NCI-H748 (cell line): ENCODE measurements around the gene SKA2.
"Not testable (repeated sequence)": the region's sequence is repeated elsewhere in the genome, so short reads cannot be mapped to it uniquely, and the experiment has no call there.

Source experiments
- DNase-seq: peaks from one replicate; lab custom pipeline; 2025; ENCODE audit not compliant: unreplicated experiment; lab: John Stamatoyannopoulos, UW

Gene SKA2, protein sequence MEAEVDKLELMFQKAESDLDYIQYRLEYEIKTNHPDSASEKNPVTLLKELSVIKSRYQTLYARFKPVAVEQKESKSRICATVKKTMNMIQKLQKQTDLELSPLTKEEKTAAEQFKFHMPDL

DNA sequence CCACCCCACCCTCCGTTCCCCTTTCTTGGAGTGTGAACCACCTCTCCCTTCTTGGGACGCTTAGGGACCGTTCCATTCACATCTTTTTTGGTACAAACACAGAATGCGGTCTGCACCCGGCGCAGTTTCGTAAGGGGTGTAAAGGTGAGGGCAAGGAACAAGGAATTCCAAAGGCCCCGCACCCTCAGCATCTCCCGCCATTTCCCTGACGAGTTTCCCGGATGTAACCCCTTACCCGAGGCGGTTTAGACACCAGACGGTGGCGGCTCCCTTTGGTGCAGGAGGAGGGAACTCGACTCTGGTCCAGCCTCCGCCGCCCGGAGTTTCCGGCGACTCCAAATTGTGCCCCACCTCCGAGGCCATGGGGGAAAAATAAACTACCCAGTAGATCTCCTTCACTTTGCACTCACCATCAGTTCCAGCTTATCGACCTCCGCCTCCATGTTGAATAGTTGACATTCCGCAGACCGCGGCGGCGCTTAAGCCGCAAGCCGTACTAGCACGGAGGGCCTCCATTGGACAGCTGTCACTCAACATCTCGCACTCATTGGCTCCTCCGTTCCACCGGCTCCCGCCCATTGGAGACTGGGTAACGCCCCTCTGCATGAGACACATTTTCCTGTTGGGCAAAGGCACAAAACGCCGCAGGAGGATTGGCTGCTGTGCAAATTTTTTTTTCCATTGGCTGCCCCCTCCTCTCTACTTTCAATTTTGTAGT, at the start of gene SKA2:
SKA2 (minus strand) TSS at position 466 of the 718 bp plus-strand sequence; CDS start at position 443, 23 bp downstream.
- peak; percentile 100 for DNase-seq

DNA sequence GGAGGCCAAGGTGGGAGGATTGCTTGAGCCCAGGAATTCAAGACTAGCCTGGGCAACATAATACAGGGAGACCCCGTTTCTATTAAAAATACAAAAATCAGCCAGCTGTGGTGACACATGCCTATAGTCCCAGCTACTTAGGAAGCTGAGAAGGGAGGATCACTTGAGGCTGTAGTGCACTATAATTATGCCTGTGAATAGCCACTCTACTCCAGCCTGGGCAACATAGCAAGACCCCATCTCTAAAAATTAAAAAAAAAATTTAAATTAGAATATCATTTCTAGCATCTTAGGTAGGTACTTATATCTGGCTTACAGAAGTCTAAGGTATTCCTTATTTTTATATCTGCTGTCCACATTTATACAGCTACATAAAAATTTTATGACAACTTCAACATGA, 47.3 kb upstream of the SKA2 start:
- no peak for DNase-seq

DNA sequence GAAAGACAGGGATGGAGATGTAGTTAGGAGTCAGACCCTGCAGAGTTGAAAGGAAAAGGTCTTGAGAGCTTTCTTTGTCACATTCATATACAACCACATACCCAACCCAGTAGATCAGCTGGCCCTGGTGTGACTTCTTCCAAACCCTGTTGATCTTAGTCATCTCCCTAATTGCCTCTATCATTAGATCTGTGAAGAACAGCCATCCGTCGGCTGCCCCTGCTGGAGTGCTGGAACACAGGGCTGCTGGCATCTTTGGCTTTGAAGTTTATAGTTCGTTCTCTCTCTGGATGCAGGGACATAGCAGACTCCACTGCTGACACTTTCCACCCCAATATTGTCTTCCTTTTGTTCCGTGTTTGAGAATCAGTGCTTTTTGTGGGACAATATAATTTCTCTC, 44.4 kb upstream of the SKA2 start:
- no peak for DNase-seq

DNA sequence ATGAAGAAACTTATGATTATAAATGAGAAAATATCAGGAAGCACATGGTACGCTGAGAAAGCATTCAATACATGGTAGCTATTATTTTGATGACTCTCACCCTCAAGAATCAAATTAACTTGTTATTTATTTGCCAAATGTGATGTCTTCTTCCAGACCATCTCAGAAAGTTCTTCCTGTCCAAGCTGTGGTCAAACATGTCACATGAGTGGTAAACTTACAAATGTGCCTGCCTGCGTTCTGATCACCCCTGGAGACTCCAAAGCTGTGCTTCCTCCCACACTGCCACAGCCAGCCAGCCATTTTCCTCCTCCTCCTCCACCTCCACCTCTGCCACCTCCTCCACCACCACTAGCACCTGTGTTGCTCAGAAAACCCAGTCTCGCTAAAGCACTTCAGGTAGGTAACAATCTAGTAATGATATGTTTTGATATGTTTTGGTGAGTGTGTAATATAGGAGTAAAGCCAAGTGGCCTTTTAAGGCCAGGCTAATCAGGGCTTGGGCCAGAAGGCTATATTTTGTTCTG, 38.4 kb upstream of the SKA2 start:
- DNase-seq: no peak

DNA sequence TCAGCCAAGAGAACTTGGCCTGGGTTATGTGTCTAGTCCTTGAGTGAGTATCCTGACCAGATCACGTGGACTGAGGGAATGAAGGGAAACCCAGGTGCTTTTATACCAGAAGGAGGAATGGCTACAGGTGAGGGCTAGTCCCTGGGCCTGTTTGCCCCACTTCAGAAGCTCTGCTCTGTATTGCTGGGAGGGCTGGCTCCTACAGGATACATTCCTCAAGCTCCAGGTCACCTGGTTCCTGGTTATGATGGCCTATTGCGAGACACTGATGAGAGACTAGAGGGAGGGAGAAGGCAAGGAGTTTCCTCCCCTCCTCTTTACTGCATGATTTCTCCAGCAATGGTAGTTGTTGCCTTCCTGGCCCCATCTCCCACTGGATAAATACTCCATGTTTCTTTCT, 35.8 kb upstream of the SKA2 start:
- DNase-seq: no peak

DNA sequence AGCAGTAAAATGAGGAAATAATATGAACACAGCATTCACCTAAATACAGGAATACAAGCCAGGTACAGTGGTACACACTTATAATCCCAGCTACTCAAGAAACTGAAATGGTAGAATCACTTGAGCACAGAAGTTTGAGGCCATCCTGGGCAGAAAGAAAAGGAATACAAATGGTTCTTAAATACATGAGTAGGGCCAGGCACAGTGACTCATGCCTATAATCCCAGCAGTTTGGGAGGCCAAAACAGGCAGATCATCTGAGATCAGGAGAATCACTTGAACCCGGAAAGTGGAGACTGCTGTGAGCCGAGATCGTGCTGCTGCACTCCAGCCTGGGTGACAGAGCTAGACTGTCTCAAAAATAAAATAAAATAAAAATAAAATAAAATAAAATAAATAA, 31.9 kb upstream of the SKA2 start:
- no peak for DNase-seq

DNA sequence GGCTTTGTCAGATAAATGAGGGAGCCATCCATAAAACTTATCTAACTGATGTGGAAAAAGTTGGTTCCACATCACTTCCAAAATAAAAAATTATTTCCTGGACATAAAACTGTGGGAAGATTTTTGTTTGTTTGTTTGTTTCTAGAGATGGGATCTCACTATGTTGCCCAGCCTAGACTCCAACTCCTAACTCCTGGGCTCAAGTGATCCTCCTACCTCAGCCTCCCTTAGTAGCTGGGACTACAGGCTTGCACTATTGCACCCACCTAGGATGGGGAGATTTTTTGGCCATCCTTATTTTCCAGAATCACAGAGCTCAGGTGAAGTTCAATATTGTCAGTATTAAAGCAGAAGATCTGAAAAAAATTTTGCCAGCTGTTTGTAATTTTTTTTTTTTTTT, 31.0 kb upstream of the SKA2 start:
- DNase-seq: no peak

DNA sequence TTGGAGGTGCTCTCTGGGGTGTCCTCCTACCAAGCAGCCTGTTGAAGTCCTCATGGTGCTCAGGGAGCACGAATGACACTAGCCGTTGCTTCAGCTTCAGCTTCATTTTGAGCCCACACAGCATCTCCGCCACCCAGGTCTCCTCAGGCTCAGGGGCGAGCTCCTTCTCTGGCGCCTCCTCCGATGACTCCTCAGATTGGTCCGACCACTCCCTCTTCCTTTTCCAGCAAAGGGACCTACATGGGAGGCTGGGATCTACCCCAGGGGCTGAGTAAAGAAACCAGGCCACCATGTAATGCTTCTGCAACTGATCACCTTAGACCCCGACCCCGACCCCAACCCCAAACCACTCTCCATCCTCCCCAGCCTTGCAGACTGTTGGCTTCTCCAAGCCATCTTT, 26.5 kb upstream of the SKA2 start:
- DNase-seq: no peak

DNA sequence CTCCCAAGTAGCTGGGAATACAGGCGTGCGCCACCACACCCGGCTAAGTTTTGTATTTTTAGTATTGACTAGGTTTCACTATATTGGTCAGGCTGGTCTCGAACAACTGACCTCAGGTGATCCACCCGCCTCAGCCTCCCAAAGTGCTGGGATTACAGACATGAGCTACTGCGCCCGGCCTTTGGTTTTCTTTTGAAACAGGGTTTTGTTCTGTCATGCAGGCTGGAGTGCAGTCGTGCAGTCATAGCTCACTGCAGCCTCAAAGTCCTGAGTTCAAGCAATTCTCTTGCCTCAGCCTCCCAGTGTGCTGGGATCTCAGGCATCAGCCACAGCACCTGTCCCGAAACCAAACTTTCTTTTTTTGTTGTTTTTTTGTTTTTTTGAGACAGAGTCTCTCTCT, 25.6 kb upstream of the SKA2 start:
- no peak for DNase-seq

DNA sequence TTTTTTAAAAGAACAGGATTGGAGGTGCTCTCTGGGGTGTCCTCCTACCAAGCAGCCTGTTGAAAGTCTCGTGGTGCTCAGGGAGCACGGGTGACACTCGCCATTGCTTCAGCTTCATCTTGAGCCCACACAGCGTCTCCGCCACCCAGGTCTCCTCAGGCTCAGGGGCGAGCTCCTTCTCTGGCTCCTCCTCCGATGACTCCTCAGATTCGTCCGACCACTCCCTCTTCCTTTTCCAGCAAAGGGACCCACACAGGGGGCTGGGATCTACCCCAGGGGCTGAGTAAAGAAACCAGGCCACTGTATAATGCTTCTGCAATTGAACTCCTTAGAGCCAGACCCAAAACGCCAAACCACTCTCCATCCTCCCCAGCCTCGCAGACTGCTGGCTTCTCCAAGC, 24.6 kb upstream of the SKA2 start:
- not testable (repeated sequence) for DNase-seq

DNA sequence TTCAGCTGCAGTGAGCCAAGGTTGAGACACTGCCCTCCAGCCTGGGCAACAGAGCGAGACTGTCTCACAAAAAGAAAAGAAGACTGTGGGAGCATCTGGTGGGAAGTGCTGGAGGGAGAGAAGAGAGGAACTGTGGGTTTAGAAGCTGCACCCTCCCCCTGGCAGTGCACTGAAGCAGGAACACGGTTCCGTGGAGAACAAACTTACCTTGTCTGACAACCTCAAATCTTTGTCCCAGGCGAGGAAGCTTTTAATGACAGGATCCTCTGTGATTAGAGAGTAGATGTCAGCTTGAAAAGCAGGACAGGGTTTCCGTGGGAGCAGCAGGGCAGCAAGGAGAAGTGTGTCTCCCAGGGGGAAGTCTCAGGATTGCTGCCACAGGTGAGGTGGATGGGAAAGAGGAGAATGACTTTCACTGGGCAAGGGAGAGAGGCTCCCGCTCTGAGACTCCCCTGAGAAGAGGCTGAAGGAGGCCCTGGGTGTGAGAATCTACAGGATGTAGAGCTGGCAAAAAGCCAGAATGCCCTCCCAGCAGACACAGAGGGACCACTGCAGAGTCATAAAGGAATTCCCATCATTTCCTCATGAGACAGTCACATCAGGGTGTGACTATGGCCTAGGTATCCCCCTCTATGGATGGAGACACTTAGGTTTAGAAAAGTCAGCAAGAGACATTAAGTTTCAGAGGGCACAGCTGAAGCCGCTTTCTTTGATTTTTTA, 23.4 kb upstream of the SKA2 start:
- DNase-seq: no peak

DNA sequence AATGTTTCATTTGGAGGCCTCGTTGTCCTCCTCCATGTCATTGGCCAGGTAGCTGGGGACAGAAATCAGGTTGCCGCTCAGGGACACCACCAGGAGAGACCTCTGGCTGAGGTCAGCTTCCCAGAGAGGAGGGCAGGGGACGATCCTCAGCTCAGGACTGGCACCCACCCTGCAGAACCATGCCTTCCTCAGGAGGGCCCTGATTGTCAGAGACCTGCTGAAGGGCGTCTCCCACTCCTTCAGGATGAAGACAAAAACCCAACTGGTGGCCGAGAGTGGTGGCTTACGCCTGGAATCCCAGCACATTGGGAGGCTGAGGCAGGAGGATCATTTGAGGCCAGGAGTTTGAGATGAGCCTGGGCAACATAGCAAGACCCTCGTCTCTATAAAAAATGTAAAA, 20.1 kb upstream of the SKA2 start:
- no peak for DNase-seq

DNA sequence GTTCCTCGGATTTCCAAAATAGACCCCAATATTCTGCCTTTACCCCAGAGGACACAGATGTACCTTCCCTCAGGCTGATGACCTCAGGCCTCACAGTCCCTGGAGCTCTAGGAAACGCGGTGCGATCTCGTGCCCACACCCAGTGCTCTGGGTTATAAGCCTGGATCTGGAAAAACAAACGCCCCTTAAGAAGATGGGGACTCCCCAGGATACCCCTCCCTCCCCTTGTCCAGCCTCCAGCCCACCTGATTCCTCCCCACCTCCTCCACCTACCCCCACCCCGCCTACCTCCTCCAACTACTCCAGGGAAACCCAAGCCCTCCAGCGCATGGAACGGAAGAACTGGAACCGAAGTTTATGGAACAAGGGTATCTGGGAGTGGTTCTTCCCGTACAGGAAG, 19.7 kb upstream of the SKA2 start:
- no peak for DNase-seq

DNA sequence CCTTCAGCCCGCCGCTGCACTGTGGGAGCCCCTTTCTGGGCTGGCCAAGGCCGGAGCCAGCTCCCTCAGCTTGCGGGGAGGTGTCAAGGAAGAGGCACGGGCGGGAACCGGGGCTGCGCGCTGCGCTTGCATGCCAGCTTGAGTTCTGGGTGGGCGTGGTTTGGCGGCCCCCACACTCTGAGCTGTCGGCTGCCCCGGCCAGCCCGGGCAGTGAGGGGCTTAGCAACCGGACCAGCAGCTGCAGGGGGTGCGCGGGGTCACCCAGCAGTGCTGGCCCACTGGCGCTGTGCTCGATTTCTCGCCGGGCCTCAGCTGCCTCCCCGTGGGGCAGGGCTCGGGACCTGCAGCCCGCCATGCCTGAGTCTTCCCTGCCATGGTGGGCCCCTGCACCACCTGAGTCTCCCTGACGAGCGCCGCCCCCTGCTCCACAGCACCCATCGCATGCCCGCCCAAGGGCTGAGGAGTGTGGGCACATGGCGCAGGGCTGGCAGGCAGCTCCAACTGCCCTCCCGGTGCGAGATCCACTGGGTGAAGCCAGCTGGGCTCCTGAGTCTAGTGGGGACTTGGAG, 17.5 kb upstream of the SKA2 start:
- no peak for DNase-seq

DNA sequence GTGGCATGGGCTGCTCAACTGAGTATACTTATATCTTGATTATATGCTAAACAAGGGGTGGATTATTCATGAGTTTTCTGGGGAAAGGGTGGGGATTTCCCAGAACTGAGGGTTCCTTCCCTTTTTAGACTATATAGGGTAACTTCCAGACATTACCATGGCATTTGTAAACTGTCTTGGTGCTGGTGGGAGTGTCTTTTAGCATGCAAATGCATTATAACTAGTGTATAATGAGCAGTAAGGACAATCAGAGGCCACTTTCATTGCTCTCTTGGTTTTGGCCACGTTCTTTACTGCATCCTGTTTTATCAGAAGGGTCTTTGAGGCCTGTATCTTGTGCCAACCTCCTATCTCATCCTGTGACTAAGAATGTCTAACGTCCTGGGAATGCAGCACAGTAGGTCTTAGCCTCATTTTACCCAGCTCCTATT, 12.6 kb upstream of the SKA2 start:
- no peak for DNase-seq

DNA sequence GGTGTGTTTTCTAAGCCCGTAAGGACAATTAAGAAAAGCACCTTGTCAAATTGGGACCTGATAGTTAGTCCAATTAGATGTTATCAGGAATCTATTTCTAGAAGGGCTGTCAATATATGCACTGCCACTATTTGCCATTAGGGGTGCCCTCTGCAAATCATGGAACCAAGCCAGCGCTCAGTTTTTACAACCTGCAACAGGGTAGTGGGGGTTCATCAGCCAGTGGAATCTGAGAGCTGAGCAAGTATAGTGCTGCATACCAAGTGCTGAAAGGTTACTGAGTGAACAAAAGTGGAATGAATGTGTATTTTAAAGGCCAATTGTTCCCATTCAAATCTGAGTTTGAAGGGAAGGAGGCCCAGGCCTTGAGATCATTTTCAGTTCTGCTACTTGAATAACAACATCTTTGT, 11.0 kb upstream of the SKA2 start:
- peak; percentile 54 for DNase-seq

DNA sequence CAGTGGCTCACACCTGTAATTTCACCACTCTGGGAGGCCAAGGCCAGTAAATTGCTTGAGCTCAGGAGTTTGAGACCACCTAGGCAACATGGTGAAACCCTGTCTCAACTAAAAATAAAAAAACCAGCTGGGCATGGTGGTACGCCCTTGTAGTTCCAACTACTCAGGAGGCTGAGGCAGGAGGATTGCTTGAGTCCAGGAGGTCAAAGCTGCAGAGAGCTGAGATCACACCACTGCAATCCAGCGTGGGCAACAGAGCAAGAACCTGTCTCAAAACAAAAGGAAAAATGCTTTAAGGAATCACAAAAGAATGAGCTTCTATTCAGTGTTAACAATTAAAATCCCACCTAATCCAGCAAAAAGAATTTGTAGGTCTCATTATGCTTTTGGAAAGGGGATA, 6.5 kb upstream of the SKA2 start:
- no peak for DNase-seq

DNA sequence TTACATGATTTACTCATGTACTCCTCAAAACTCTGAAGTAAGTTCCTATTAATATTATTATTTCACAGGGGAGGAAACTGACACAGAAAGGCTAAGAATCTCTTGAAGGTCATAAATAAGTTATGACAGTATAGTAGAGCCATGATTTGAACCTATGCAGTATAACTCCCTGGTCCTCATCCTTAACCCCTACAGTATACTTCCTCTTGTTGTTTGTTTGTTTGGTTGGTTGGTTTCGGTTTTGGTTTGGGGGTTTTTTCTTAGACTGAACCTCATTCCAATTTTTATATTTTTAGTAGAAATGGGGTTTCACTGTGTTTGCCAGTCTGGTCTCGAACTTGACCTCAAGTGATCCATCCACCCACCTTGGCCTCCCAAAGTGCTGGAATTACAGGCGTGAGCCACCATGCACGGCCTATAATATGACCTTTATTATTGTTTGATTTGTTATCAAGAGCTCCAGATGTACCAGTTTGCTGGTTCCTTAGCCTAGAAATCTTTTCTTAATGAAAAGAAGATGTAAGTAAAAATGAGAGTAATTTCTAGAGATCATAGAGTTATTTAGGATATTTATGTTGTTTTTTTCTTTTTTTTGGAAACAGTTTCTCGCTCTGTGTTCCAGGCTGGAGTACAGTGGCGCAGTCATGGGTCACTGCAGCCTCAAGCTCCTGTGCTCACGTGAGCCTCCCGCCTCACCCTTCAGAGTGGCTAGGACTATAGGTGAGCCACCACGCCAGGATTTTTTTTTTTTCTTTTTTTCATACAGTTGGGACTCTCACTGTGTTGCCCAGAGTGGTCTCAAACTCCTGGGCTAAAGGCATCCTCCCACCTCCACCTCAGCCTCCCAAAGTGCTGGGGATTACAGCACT, 5.4 kb upstream of the SKA2 start:
- no peak for DNase-seq

DNA sequence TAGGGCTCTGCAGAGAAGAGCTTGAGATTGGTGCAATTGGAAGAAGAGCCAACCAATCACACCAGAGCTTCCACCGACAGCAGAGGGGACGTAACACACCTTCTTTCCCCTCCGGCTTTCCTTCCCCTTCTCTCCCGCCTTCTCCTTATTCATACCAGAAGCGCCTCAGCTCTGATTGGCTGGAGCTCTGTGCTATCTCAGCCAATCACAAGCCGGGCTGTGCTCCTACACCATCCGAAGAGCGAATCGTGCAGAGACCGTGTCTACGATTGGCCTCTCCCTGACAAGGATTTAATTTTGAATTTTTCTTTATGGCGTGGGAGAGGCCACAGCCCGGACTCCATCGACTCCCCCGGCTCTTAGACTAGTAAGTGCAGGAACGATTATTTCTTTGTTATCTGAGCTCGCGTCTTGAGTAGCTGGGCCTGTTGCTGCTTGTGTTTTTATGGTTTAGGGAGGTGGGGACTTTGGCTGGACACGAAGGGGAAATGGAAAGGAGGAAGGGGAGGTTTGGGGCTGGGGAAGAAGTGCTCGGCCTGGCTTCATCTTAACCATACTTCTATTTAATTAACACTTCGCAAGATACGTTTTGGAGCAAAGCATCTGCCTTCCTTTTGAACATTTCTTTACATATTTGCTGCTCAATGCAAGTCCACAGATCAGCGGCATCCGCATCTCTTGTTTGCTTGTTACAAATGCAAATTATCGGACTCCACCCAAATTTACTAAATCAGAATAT, 622 bp upstream of the SKA2 start, which contains the start of gene PRR11:
PRR11 (plus strand) TSS at position 308 of the 739 bp plus-strand sequence. CDS start 14,007 bp downstream, outside the sequence.
- peak; percentile 100 for DNase-seq

DNA sequence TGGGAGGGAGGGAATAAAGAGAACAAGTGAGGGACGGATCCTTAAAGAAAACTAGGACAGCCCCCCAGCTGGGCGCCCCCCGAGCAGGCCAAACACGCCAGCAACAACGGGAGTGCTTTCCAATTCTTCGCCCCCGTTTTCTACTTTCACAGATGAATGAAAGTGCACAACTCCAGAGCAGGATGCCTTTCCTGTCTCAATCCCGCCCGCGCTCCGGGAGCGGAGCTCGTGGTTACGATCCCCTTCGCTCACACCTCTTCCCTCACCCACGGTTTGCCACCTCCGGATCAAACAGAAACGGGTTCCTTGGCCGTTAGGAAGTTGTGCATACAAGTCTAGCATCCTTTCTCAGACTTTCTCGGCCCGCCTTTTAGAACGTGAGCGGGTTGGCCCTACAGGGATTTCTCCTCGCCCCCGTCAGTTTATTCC, 680 bp downstream of the SKA2 start:
- peak; percentile 69 for DNase-seq
